WTC11 (cell line): ENCODE measurements around the gene SOCS1. TPM values are rescaled to one million over a fixed set of nuclear protein-coding genes. Genes with fewer than 3 reads are reported as not detected.
"Not testable (repeated sequence)": the region's sequence is repeated elsewhere in the genome, so short reads cannot be mapped to it uniquely, and the experiment has no call there.

Source experiments
- ATAC-seq: fragments of 200-7000 bp; cut with Tn5 transposase; 2 replicates; pipeline ENCODE4 v1.10.0; 2021; ENCODE audit warnings: mild to moderate bottlenecking, moderate library complexity
- CTCF ChIA-PET: fragments of 300-600 bp; sonication (Branson Sonifier 250); formaldehyde crosslinking; loops from one replicate; lab custom pipeline; 2021; ENCODE audit warnings: antibody characterized with exemption; lab: Charles Lee
- POLR2A ChIA-PET: fragments of 350-600 bp; sonication (Branson Sonifier 250); formaldehyde crosslinking; loops from one replicate; lab custom pipeline; 2021; ENCODE audit warnings: antibody characterized with exemption; lab: Charles Lee
- DNase-seq: peaks from one replicate; pipeline ENCODE4 v3.0.0; 2021; ENCODE audit warnings: low spot score
- H3K27ac Mint-ChIP-seq: 2 replicates; pipeline ENCODE4 v1.8.0; 2021; ENCODE audit warnings: mixed read lengths
- H3K27me3 Mint-ChIP-seq: 2 replicates; pipeline ENCODE4 v1.8.0; 2021; ENCODE audit warnings: low read depth, mild to moderate bottlenecking, moderate library complexity, mixed read lengths
- H3K36me3 Mint-ChIP-seq: 2 replicates; pipeline ENCODE4 v1.8.0; 2021; ENCODE audit warnings: mixed read lengths
- H3K4me1 Mint-ChIP-seq: 2 replicates; pipeline ENCODE4 v1.8.0; 2022; ENCODE audit warnings: mixed read lengths
- H3K4me3 Mint-ChIP-seq: 2 replicates; pipeline ENCODE4 v1.8.0; 2021; ENCODE audit warnings: mild to moderate bottlenecking, moderate library complexity, mixed read lengths
- H3K9me3 Mint-ChIP-seq: 2 replicates; pipeline ENCODE4 v1.8.0; 2021; ENCODE audit warnings: mixed read lengths
- CDX4 ChIP-seq: fragments of 250-450 bp; sonication (Bioruptor Pico); IDR thresholded peaks from 2 replicates; pipeline ENCODE4 v1.9.0; 2021; ENCODE audit warnings: moderate library complexity, mild to moderate bottlenecking, inconsistent platforms, borderline replicate concordance
- CTCF ChIP-seq: fragments of 200-600 bp; IDR thresholded peaks from 2 replicates; pipeline ENCODE4 v1.8.0; 2022; ENCODE audit warnings: antibody characterized with exemption
- ELF4 ChIP-seq: sonication (generic); formaldehyde crosslinking; IDR thresholded peaks from 2 replicates; pipeline ENCODE4 v1.8.1; 2022; ENCODE audit warnings: low read depth, mild to moderate bottlenecking, moderate library complexity, missing genetic modification reagents
- FOXK1 ChIP-seq: sonication (generic); formaldehyde crosslinking; IDR thresholded peaks from 2 replicates; pipeline ENCODE4 v1.8.0; 2022; ENCODE audit warnings: mild to moderate bottlenecking, moderate library complexity, missing genetic modification reagents
- FOXP1 ChIP-seq: sonication (generic); formaldehyde crosslinking; IDR thresholded peaks from 2 replicates; pipeline ENCODE4 v1.8.0; 2022; ENCODE audit warnings: missing genetic modification reagents, mild to moderate bottlenecking, moderate library complexity, borderline replicate concordance
- GABPB1 ChIP-seq: sonication (generic); formaldehyde crosslinking; IDR thresholded peaks from 2 replicates; pipeline ENCODE4 v1.8.1; 2023; ENCODE audit warnings: mild to moderate bottlenecking, missing genetic modification reagents
- GRHL2 ChIP-seq: fragments of 250-450 bp; sonication (Bioruptor Pico); IDR thresholded peaks from 2 replicates; pipeline ENCODE4 v1.8.0; 2022; ENCODE audit warnings: mild to moderate bottlenecking, moderate library complexity; ENCODE audit not compliant: insufficient replicate concordance, severe bottlenecking
- KAT7 ChIP-seq: sonication (generic); formaldehyde crosslinking; IDR thresholded peaks from 2 replicates; pipeline ENCODE4 v1.8.1; 2023; ENCODE audit warnings: missing genetic modification reagents, mild to moderate bottlenecking, borderline replicate concordance
- NR2C2 ChIP-seq: sonication (generic); formaldehyde crosslinking; IDR thresholded peaks from 2 replicates; pipeline ENCODE4 v1.8.0; 2022; ENCODE audit warnings: mild to moderate bottlenecking, missing genetic modification reagents
- NR3C1 ChIP-seq: sonication (generic); formaldehyde crosslinking; conservative IDR thresholded peaks from 2 replicates; pipeline ENCODE4 v1.8.1; 2023; ENCODE audit warnings: low read depth, mild to moderate bottlenecking, missing genetic modification reagents
- ZNF512 ChIP-seq: sonication (generic); formaldehyde crosslinking; IDR thresholded peaks from 2 replicates; pipeline ENCODE4 v1.8.1; 2022; ENCODE audit warnings: missing genetic modification reagents, borderline replicate concordance
- ZNF532 ChIP-seq: fragments of 250-450 bp; sonication (Bioruptor Pico); IDR thresholded peaks from 2 replicates; pipeline ENCODE4 v1.9.0; 2021; ENCODE audit warnings: mild to moderate bottlenecking, borderline replicate concordance
- total RNA-seq: library from RNA; stranded (reverse); gene quantifications from 3 replicates; pipeline ENCODE4 v1.2.3, GENCODE V29; 2021
- TF ChIP-seq, protein P1 (sequence below): sonication (generic); formaldehyde crosslinking; IDR thresholded peaks from 2 replicates; pipeline ENCODE4 v1.8.1; 2023; ENCODE audit warnings: mild to moderate bottlenecking, missing genetic modification reagents, moderate library complexity
- TF ChIP-seq, protein P2 (sequence below): fragments of 250-450 bp; sonication (Bioruptor Pico); IDR thresholded peaks from 2 replicates; pipeline ENCODE4 v2.1.2; 2022; ENCODE audit warnings: mild to moderate bottlenecking, moderate library complexity
- TF ChIP-seq, protein P3 (sequence below): sonication (generic); formaldehyde crosslinking; IDR thresholded peaks from 2 replicates; pipeline ENCODE4 v1.8.0; 2022; ENCODE audit warnings: mild to moderate bottlenecking, missing genetic modification reagents

Gene SOCS1
- total RNA-seq, 1 experiment from 2014 or later: 62.3 TPM

- peak; percentile 90 for ATAC-seq
- DNase-seq: peak; percentile 48
- no peak overlapping the region for H3K4me3 Mint-ChIP-seq
- CTCF ChIA-PET: interaction anchor here (1.8 kb wide), 1 partner anchor 147 kb away, joined by 8 read pairs; no protein-coding TSS in a partner anchor
- peaks cover 9% of the 10 kb centered on the region for H3K4me1 Mint-ChIP-seq
- no peak overlapping the region for H3K27ac Mint-ChIP-seq
- no peaks in the 10 kb centered on the region; the same call in 1 of the 2 replicates for H3K27me3 Mint-ChIP-seq
- TF ChIP-seq KAT7 (CRISPR knock-in tag) (no peak), GABPB1 (peak; percentile 42; the same call in 1 of the 2 replicates)
- TF ChIP-seq, all 79 proteins: peak for 1
- Mint-ChIP-seq H3K36me3 (no peaks in the 10 kb centered on the region), H3K9me3 (peaks cover under 1% of the 10 kb centered on the region)
- POLR2A ChIA-PET: interaction anchor here (0.6 to 1.1 kb wide), 2 partner anchors 15 to 32 kb away, joined by 3 read pairs; partner anchors contain the start of gene SOCS1
These were observed 31.7 kb downstream of the SOCS1 start for GRCh38 chr16:11224096-11224893.

- H3K4me3 Mint-ChIP-seq, ATAC-seq, H3K27ac Mint-ChIP-seq, CTCF ChIA-PET, H3K27me3 Mint-ChIP-seq, H3K4me1 Mint-ChIP-seq, DNase-seq, POLR2A ChIA-PET: not testable (repeated sequence)
- H3K9me3 Mint-ChIP-seq: peaks cover 34% of the 10 kb centered on the region
- H3K36me3 Mint-ChIP-seq: peaks cover 23% of the 10 kb centered on the region
These were observed 35.5 kb downstream of the SOCS1 start for GRCh38 chr16:11220507-11220906.

DNA sequence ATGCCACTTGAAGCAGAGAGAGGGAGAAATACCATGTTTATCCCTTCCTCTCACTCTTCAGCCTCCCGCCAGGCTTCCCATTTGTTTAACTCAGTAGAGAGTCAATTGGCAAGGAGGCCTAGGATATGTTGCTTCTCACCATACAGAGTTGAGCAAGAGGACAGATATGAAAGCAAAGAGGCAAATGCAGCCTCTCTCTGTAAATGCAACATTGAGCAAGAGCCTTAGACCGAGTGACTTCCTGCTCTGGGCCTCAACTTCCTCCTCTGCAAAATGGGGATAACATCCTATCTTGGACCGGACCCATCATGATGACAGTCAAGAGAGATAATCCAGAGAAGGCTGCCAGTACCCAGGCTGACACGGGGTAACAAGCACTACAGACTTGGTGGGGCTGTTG, 36.8 kb downstream of the SOCS1 start:
- ATAC-seq (no peak), DNase-seq (no peak)
- Mint-ChIP-seq H3K27me3 (peaks cover 3% of the 10 kb centered on the region), H3K27ac (no peak overlapping the region), H3K4me3 (no peak overlapping the region), H3K4me1 (peaks cover 3% of the 10 kb centered on the region), H3K9me3 (peaks cover 34% of the 10 kb centered on the region), H3K36me3 (peaks cover 23% of the 10 kb centered on the region)
- POLR2A ChIA-PET: no interaction called here
- CTCF ChIA-PET: interaction anchor here (0.5 to 2.4 kb wide), 9 partner anchors 9 to 367 kb away, joined by 3 to 10 read pairs (median 4); partner anchors contain the start of genes LITAF and SOCS1
- TF ChIP-seq ELF4 (CRISPR knock-in tag): no peak
- no peak for TF ChIP-seq NR3C1 (CRISPR knock-in tag)
- TF ChIP-seq, protein P1, sequence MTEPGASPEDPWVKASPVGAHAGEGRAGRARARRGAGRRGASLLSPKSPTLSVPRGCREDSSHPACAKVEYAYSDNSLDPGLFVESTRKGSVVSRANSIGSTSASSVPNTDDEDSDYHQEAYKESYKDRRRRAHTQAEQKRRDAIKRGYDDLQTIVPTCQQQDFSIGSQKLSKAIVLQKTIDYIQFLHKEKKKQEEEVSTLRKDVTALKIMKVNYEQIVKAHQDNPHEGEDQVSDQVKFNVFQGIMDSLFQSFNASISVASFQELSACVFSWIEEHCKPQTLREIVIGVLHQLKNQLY (CRISPR knock-in tag): no peak
- no peak for TF ChIP-seq NR2C2
- no peak for TF ChIP-seq ZNF512 (CRISPR knock-in tag)
- no peak for TF ChIP-seq GRHL2 (CRISPR knock-in tag)
- TF ChIP-seq, protein P2, sequence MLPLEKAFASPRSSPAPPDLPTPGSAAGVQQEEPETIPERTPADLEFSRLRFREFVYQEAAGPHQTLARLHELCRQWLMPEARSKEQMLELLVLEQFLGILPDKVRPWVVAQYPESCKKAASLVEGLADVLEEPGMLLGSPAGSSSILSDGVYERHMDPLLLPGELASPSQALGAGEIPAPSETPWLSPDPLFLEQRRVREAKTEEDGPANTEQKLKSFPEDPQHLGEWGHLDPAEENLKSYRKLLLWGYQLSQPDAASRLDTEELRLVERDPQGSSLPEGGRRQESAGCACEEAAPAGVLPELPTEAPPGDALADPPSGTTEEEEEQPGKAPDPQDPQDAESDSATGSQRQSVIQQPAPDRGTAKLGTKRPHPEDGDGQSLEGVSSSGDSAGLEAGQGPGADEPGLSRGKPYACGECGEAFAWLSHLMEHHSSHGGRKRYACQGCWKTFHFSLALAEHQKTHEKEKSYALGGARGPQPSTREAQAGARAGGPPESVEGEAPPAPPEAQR (CRISPR knock-in tag): no peak
- TF ChIP-seq FOXK1 (CRISPR knock-in tag): no peak
- no peak for TF ChIP-seq ZNF532
- TF ChIP-seq, protein P3, sequence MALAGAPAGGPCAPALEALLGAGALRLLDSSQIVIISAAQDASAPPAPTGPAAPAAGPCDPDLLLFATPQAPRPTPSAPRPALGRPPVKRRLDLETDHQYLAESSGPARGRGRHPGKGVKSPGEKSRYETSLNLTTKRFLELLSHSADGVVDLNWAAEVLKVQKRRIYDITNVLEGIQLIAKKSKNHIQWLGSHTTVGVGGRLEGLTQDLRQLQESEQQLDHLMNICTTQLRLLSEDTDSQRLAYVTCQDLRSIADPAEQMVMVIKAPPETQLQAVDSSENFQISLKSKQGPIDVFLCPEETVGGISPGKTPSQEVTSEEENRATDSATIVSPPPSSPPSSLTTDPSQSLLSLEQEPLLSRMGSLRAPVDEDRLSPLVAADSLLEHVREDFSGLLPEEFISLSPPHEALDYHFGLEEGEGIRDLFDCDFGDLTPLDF: no peak
- no peak for TF ChIP-seq CTCF
- no peak for TF ChIP-seq FOXP1 (CRISPR knock-in tag)
- no peak for TF ChIP-seq CDX4 (CRISPR knock-in tag)
